GM12878 (cell line): ENCODE data around the gene CDK5RAP3. TPM values are rescaled to one million over a fixed set of nuclear protein-coding genes. Genes with fewer than 3 reads are reported as not detected.
A peak's percentile ranks its signal among the peaks of the same experiment; 100 is the strongest.

ENCODE experiments used
- ATAC-seq: fragments of 200-7000 bp; cut with Tn5 transposase; 3 replicates; pipeline ENCODE4 v1.9.1; 2020; ENCODE audit warnings: mild to moderate bottlenecking, moderate library complexity
- BruUV-seq: library from RNA; stranded (reverse); fragments of 400-500 nt; replicated peaks from 2 replicates; lab custom pipeline; 2021; lab: Mats Ljungman, UMichigan
- CTCF ChIA-PET: fragments of 300-600 bp; sonication (Branson Sonifier 250); formaldehyde crosslinking; extraction: SDS; loops from one replicate; lab custom pipeline; 2021; ENCODE audit warnings: inconsistent platforms; lab: Yijun Ruan, JAX
- POLR2A ChIA-PET: fragments of 350-600 bp; formaldehyde crosslinking; extraction: SDS; loops from one replicate; lab custom pipeline; 2021; ENCODE audit warnings: inconsistent platforms; lab: Charles Lee
- RAD21 ChIA-PET: fragments of 300-600 bp; sonication (Branson Sonifier 250); formaldehyde crosslinking; loops from one replicate; lab custom pipeline; 2023; ENCODE audit warnings: antibody characterized with exemption; ENCODE audit not compliant: unreplicated experiment; lab: Charles Lee
- SMC1A ChIA-PET: fragments of 300-600 bp; sonication (Branson Sonifier 250); formaldehyde crosslinking; loops from one replicate; lab custom pipeline; 2023; ENCODE audit not compliant: unreplicated experiment, uncharacterized antibody; lab: Charles Lee
- DNase-seq: peaks from one replicate; pipeline ENCODE4 v3.0.0-alpha.2; 2011; ENCODE audit warnings: low read depth, low spot score
- FAIRE-seq: peaks from 3 replicates; lab custom pipeline; 2011; peaks lifted over from hg19 to GRCh38; lab: Jason Lieb, UNC
- H2AFZ ChIP-seq: 2 replicates; pipeline ENCODE4 v1.6.0; 2011; ENCODE audit warnings: low read depth, low read length, control low read depth; ENCODE audit not compliant: control insufficient read depth
- H3K27ac ChIP-seq: 2 replicates; pipeline ENCODE4 v1.5.1; 2011; ENCODE audit warnings: control low read depth; ENCODE audit not compliant: control insufficient read depth, insufficient read depth
- H3K27me3 ChIP-seq, 2 experiments: replicated peaks in 1 of 2; 2 replicates each; pipeline versions ENCODE4 v1.6.0 to v1.6.1; 2011; ENCODE audit warnings: low read length in 1 of 2; ENCODE audit not compliant: control insufficient read depth in 2 of 2, insufficient read depth in 2 of 2
- H3K36me3 ChIP-seq, 2 experiments: 2 replicates each; pipeline ENCODE4 v1.5.1; 2011; ENCODE audit warnings: low read length in 1 of 2; ENCODE audit not compliant: control insufficient read depth in 2 of 2, insufficient read depth in 2 of 2
- H3K4me1 ChIP-seq: 2 replicates; pipeline ENCODE4 v1.6.1; 2011; ENCODE audit warnings: mild to moderate bottlenecking, low read length, moderate library complexity, mixed read lengths; ENCODE audit not compliant: control insufficient read depth, insufficient read depth
- H3K4me2 ChIP-seq: 2 replicates; pipeline ENCODE4 v1.6.0; 2011; ENCODE audit warnings: control low read depth; ENCODE audit not compliant: control insufficient read depth, insufficient read depth
- H3K4me3 ChIP-seq: fragments of 200-600 bp; sonication (generic); 2 replicates; pipeline ENCODE4 v1.5.1; 2016
- H3K79me2 ChIP-seq: 2 replicates; pipeline ENCODE4 v1.6.0; 2011; ENCODE audit warnings: low read length; ENCODE audit not compliant: control insufficient read depth, insufficient read depth
- H3K9ac ChIP-seq: 2 replicates; pipeline ENCODE4 v1.8.0; 2011; ENCODE audit warnings: low read length, control low read depth, mixed read lengths; ENCODE audit not compliant: control insufficient read depth, insufficient read depth
- H3K9me3 ChIP-seq: replicated peaks from 3 replicates; pipeline ENCODE4 v1.5.1; 2011; ENCODE audit warnings: mild to moderate bottlenecking, low read length; ENCODE audit not compliant: control insufficient read depth, insufficient read depth
- H4K20me1 ChIP-seq: 2 replicates; pipeline ENCODE4 v1.6.0; 2011; ENCODE audit not compliant: control insufficient read depth, insufficient read depth
- ATF3 ChIP-seq: IDR thresholded peaks from 2 replicates; pipeline ENCODE4 v1.6.1; 2011; ENCODE audit warnings: low read depth, mild to moderate bottlenecking, low read length, moderate library complexity, borderline replicate concordance; ENCODE audit errors: extremely low read depth
- CHD4 ChIP-seq: fragments of 200-600 bp; sonication (generic); IDR thresholded peaks from 2 replicates; pipeline ENCODE4 v1.6.1; 2016; ENCODE audit warnings: mild to moderate bottlenecking
- CUX1 ChIP-seq: IDR thresholded peaks from 2 replicates; pipeline ENCODE4 v1.6.1; 2012; ENCODE audit warnings: improper control_type of control experiment, low read depth, low read length; ENCODE audit not compliant: insufficient replicate concordance
- EGR1 ChIP-seq, 2 experiments: IDR thresholded peaks; 1 replicate in 1 of 2; 2 replicates in 1 of 2; pipeline ENCODE4 v1.6.1; 2011 to 2012; ENCODE audit warnings: low read depth in 2 of 2, low read length in 2 of 2, borderline replicate concordance in 1 of 2, mild to moderate bottlenecking in 1 of 2, moderate library complexity in 1 of 2
- IRF5 ChIP-seq: fragments of 450-650 bp; IDR thresholded peaks from 2 replicates; pipeline ENCODE4 v1.6.1; 2017; ENCODE audit warnings: borderline replicate concordance
- MTA3 ChIP-seq: IDR thresholded peaks from 2 replicates; pipeline ENCODE4 v1.6.1; 2012; ENCODE audit warnings: low read length, inconsistent platforms, borderline replicate concordance
- NBN ChIP-seq: fragments of 450-650 bp; IDR thresholded peaks from 2 replicates; pipeline ENCODE4 v1.6.1; 2016
- POLR2AphosphoS5 ChIP-seq: IDR thresholded peaks from 2 replicates; pipeline ENCODE4 v1.6.1; 2011; ENCODE audit warnings: mild to moderate bottlenecking, low read length, inconsistent platforms
- RB1 ChIP-seq: fragments of 450-650 bp; formaldehyde crosslinking; IDR thresholded peaks from 2 replicates; pipeline ENCODE4 v1.6.1; 2017; ENCODE audit warnings: mild to moderate bottlenecking, borderline replicate concordance
- TARDBP ChIP-seq: IDR thresholded peaks from 2 replicates; pipeline ENCODE4 v1.6.1; 2016; ENCODE audit warnings: borderline replicate concordance
- ZBED1 ChIP-seq: IDR thresholded peaks from 2 replicates; pipeline ENCODE4 v1.6.1; 2016; ENCODE audit warnings: borderline replicate concordance
- WGBS: methylation state at CpG from one replicate; pipeline ENCODE4 v1.1.6; 2016; ENCODE audit warnings: low lambda C conversion rate; ENCODE audit not compliant: insufficient replicate concordance, insufficient coverage; ENCODE audit errors: missing lambda C conversion rate; 5-methylcytosine and 5-hydroxymethylcytosine counted together
- in situ Hi-C: fragments of 300-500 bp; cut with MboI; formaldehyde crosslinking; loops from 9 replicates; pipeline ENCODE4 v1.14.3; 2018; ENCODE audit warnings: mixed read lengths
- intact Hi-C: fragments of 100-400 bp; cut with micrococcal nuclease; formaldehyde crosslinking; loops from one replicate; pipeline ENCODE4 v1.14.2; 2022; ENCODE audit not compliant: unreplicated experiment
- polyA plus RNA-seq, 11 experiments: library from polyadenylated mRNA; depleted of rRNA in 4 of 11; unstranded in 6 of 11; stranded (reverse) in 5 of 11; fragments of >200 nt; fragmentation: Nextera tagmentation in 4 of 11; fragmentation: Illumina TruSeq in 1 of 11; extraction: Ambion mirVana in 4 of 11; extraction: Trizol in 1 of 11; gene quantifications; 1 replicate in 1 of 11; 2 replicates in 10 of 11; pipeline versions ENCODE4 v1.2.1 to v1.2.3, GENCODE V29; 2011 to 2016; ENCODE audit warnings: inconsistent platforms in 2 of 11, missing spikeins in 2 of 11, low read depth in 1 of 11
- total RNA-seq, 4 experiments: library from RNA; depleted of rRNA in 3 of 4; stranded (reverse); fragments of >200 nt in 3 of 4; fragmentation: Illumina TruSeq in 1 of 4; extraction: Trizol in 1 of 4; gene quantifications; 2 replicates each; pipeline versions ENCODE4 v1.2.1 to v1.2.3, GENCODE V29; 2013 to 2021

Gene CDK5RAP3
- total and polyA plus RNA-seq, 10 of the 15 experiments (the other 5 are each of a cell fraction or from before 2014, with no cell fraction given), result 69.4 to 237 (median 160) TPM

GRCh38 chr17:47946516-47946915 is 24.4 kb upstream of the CDK5RAP3 start:
- Histone ChIP-seq H3K4me1 (peaks cover 44% of the 10 kb centered on the region), H2AFZ (no peak overlapping the region), H3K36me3 (peaks cover 3 to 8% of the 10 kb centered on the region in 2 experiments), H3K9ac (no peak overlapping the region), H3K27ac (peak overlapping the region; percentile 15; the same call in 1 of the 2 replicates), H3K27me3 (no peaks in the 10 kb centered on the region), H3K4me3 (no peak overlapping the region), H3K4me2 (no peak overlapping the region), H3K9me3 (no peaks in the 10 kb centered on the region), H4K20me1 (no peaks in the 10 kb centered on the region), H3K79me2 (peaks cover 20% of the 10 kb centered on the region)
- intact Hi-C loops (no loop called here), in situ Hi-C loops (no loop called here)
- ATAC-seq, result no peak
- 82% methylated on average over 6 of the region's 6 CpGs for WGBS
- BruUV-seq, result no TSS peak
- ChIA-PET SMC1A (interaction anchor here (0.7 to 8.1 kb wide), 11 partner anchors 9 to 103 kb away, joined by 3 to 158 read pairs (median 6); partner anchors contain the start of genes CDK5RAP3, SCRN2 and SP2), CTCF (interaction anchor here (0.7 to 18.1 kb wide), 26 partner anchors 9 to 254 kb away, joined by 3 to 463 read pairs (median 6); partner anchors contain the start of genes CDK5RAP3, NFE2L1, PRR15L and SCRN2), RAD21 (interaction anchor here (0.9 to 7.6 kb wide), 10 partner anchors 13 to 105 kb away, joined by 3 to 126 read pairs (median 4); partner anchors contain the start of genes CDK5RAP3, SCRN2 and SP2), POLR2A (interaction anchor here (1.2 to 2.7 kb wide), 5 partner anchors 11 to 69 kb away, joined by 4 to 23 read pairs (median 9); partner anchors contain the start of genes CDK5RAP3 and SP2)
- TF ChIP-seq MTA3 (no peak), POLR2AphosphoS5 (no peak), TARDBP (no peak), ATF3 (no peak), CHD4 (no peak), NBN (no peak), IRF5 (no peak), ZBED1 (no peak), CUX1 (no peak), RB1 (no peak), EGR1 (IDR thresholded peaks at IDR 0.05; ENCODE audit: borderline replicate concordance in 1 of 2, low read depth in 2 of 2, low read length in 2 of 2) (no peak)
- TF ChIP-seq, all 136 proteins: peak for 0
- DNase-seq (no peak), FAIRE-seq (no peak)
